GM23338 (cell line): Measurements from ENCODE around the gene HS1BP3. TPM values are rescaled to one million over a fixed set of nuclear protein-coding genes. Genes with fewer than 3 reads are reported as not detected.

Source experiments
- ATAC-seq: fragments of 200-7000 bp; cut with Tn5 transposase; 3 replicates; pipeline ENCODE4 v1.9.1; 2020
- DNase-seq: peaks from one replicate; pipeline ENCODE4 v3.0.0-alpha.2; 2015; ENCODE audit warnings: low spot score
- H2AFZ ChIP-seq: fragments of 200-600 bp; sonication (generic); 2 replicates; pipeline ENCODE4 v1.8.0; 2016; ENCODE audit warnings: antibody characterized with exemption, mild to moderate bottlenecking, moderate library complexity
- H3F3A ChIP-seq: fragments of 200-600 bp; sonication (generic); replicated peaks from 2 replicates; pipeline ENCODE4 v1.8.0; 2017; ENCODE audit warnings: antibody characterized with exemption, mixed run types, low read depth
- H3K27ac ChIP-seq: fragments of 200-600 bp; sonication (generic); 2 replicates; pipeline ENCODE4 v1.6.1; 2016; ENCODE audit warnings: low read depth
- H3K27me3 ChIP-seq: fragments of 200-600 bp; sonication (generic); 2 replicates; pipeline ENCODE4 v1.8.0; 2016; ENCODE audit warnings: mild to moderate bottlenecking, mixed run types, moderate library complexity; ENCODE audit not compliant: insufficient read depth
- H3K36me3 ChIP-seq: fragments of 200-600 bp; sonication (generic); 2 replicates; pipeline ENCODE4 v1.8.0; 2016; ENCODE audit warnings: mild to moderate bottlenecking; ENCODE audit not compliant: insufficient read depth
- H3K4me1 ChIP-seq: fragments of 200-600 bp; sonication (generic); 2 replicates; pipeline ENCODE4 v1.8.0; 2016; ENCODE audit warnings: mild to moderate bottlenecking, moderate library complexity; ENCODE audit not compliant: insufficient read depth
- H3K4me2 ChIP-seq: fragments of 200-600 bp; sonication (generic); 2 replicates; pipeline ENCODE4 v1.7.1; 2017; ENCODE audit warnings: mixed run types
- H3K4me3 ChIP-seq: fragments of 200-600 bp; sonication (generic); 2 replicates; pipeline ENCODE4 v1.6.1; 2016; ENCODE audit warnings: mixed run types
- H3K79me2 ChIP-seq: fragments of 200-600 bp; sonication (generic); replicated peaks from 2 replicates; pipeline ENCODE4 v1.8.0; 2017; ENCODE audit warnings: mild to moderate bottlenecking; ENCODE audit not compliant: insufficient read depth
- H3K9me2 ChIP-seq: fragments of 200-600 bp; sonication (generic); 2 replicates; pipeline ENCODE4 v1.8.0; 2017; ENCODE audit not compliant: insufficient read depth
- H4K20me1 ChIP-seq: fragments of 200-600 bp; sonication (generic); replicated peaks from 2 replicates; pipeline ENCODE4 v1.8.0; 2017; ENCODE audit warnings: mild to moderate bottlenecking; ENCODE audit not compliant: insufficient read depth
- H3K27ac Mint-ChIP-seq: 2 replicates; pipeline ENCODE4 v1.8.0; 2020; ENCODE audit warnings: inconsistent platforms, mild to moderate bottlenecking, moderate library complexity, mixed read lengths
- H3K27me3 Mint-ChIP-seq: 3 replicates; pipeline ENCODE4 v1.8.0; 2022; ENCODE audit warnings: low read depth, mild to moderate bottlenecking, moderate library complexity, mixed read lengths, inconsistent platforms; ENCODE audit not compliant: insufficient read depth, poor library complexity
- H3K36me3 Mint-ChIP-seq: 3 replicates; pipeline ENCODE4 v1.8.0; 2021; ENCODE audit warnings: low read depth, mild to moderate bottlenecking, inconsistent platforms, moderate library complexity, mixed read lengths
- H3K4me1 Mint-ChIP-seq: 3 replicates; pipeline ENCODE4 v1.8.0; 2020; ENCODE audit warnings: mild to moderate bottlenecking, inconsistent platforms, mixed read lengths
- H3K4me3 Mint-ChIP-seq: 3 replicates; pipeline ENCODE4 v1.8.0; 2021; ENCODE audit warnings: moderate library complexity, mild to moderate bottlenecking, inconsistent platforms, mixed read lengths
- H3K9me3 Mint-ChIP-seq: 3 replicates; pipeline ENCODE4 v1.8.0; 2020; ENCODE audit warnings: moderate library complexity, mild to moderate bottlenecking, inconsistent platforms, mixed read lengths
- CREB1 ChIP-seq: fragments of 250-450 bp; sonication (Bioruptor Pico); IDR thresholded peaks from 2 replicates; pipeline ENCODE4 v1.5.0; 2020; ENCODE audit warnings: low read depth, mild to moderate bottlenecking, moderate library complexity
- CTCF ChIP-seq, 2 experiments: fragments of 200-600 bp in 1 of 2; sonication (generic) in 1 of 2; conservative IDR thresholded peaks; 2 replicates each; pipeline versions ENCODE4 v1.5.1 to v1.6.1; 2016 to 2017; ENCODE audit warnings: antibody characterized with exemption in 2 of 2, low read depth in 2 of 2, mild to moderate bottlenecking in 2 of 2, moderate library complexity in 1 of 2
- ETS1 ChIP-seq: IDR thresholded peaks from 2 replicates; pipeline ENCODE4 v1.6.1; 2016; ENCODE audit warnings: antibody characterized with exemption
- EZH2 ChIP-seq: fragments of 200-600 bp; sonication (generic); IDR thresholded peaks from one replicate; pipeline ENCODE4 v1.8.0; 2017; ENCODE audit warnings: antibody characterized with exemption, mild to moderate bottlenecking, low read depth; ENCODE audit not compliant: unreplicated experiment
- EZH2phosphoT487 ChIP-seq: fragments of 200-600 bp; sonication (generic); IDR thresholded peaks from one replicate; pipeline ENCODE4 v1.8.1; 2018; ENCODE audit warnings: antibody characterized with exemption; ENCODE audit not compliant: unreplicated experiment
- JUNB ChIP-seq: IDR thresholded peaks from one replicate; pipeline ENCODE4 v1.6.1; 2016; ENCODE audit warnings: antibody characterized with exemption; ENCODE audit not compliant: unreplicated experiment
- NANOG ChIP-seq: IDR thresholded peaks from 2 replicates; pipeline ENCODE4 v1.6.1; 2016; ENCODE audit warnings: antibody characterized with exemption, borderline replicate concordance
- POLR2AphosphoS5 ChIP-seq: IDR thresholded peaks from 2 replicates; pipeline ENCODE4 v1.6.1; 2016; ENCODE audit warnings: antibody characterized with exemption, low read depth
- REST ChIP-seq: IDR thresholded peaks from one replicate; pipeline ENCODE4 v1.6.1; 2018; ENCODE audit warnings: antibody characterized with exemption; ENCODE audit not compliant: unreplicated experiment
- STAT1 ChIP-seq: IDR thresholded peaks from one replicate; pipeline ENCODE4 v1.6.1; 2016; ENCODE audit warnings: antibody characterized with exemption; ENCODE audit not compliant: unreplicated experiment
- ZNF114 ChIP-seq: fragments of 250-450 bp; sonication (Bioruptor Pico); IDR thresholded peaks from 2 replicates; pipeline ENCODE4 v1.5.0; 2020; ENCODE audit warnings: mild to moderate bottlenecking, moderate library complexity
- ZNF331 ChIP-seq: fragments of 250-450 bp; sonication (Bioruptor Pico); IDR thresholded peaks from 2 replicates; pipeline ENCODE4 v1.5.0; 2020; ENCODE audit warnings: low read depth, mild to moderate bottlenecking, moderate library complexity
- ZNF462 ChIP-seq: fragments of 250-450 bp; sonication (Bioruptor Pico); IDR thresholded peaks from 2 replicates; pipeline ENCODE4 v1.5.0; 2020; ENCODE audit warnings: mild to moderate bottlenecking, moderate library complexity
- polyA plus RNA-seq: library from polyadenylated mRNA; unstranded; fragments of >200 nt; fragmentation: Nextera tagmentation; extraction: Ambion mirVana; gene quantifications from 2 replicates; pipeline ENCODE4 v1.2.1, GENCODE V29; 2016
- total RNA-seq: library from RNA; depleted of rRNA; stranded (reverse); fragments of >200 nt; shearing (Covaris generic); gene quantifications from 2 replicates; pipeline ENCODE4 v1.2.3, GENCODE V29; 2014

Gene HS1BP3
- total and polyA plus RNA-seq, 2 experiments from 2014 or later: 7.2 to 15.0 TPM

GRCh38 chr2:20574423-20574911 is 76.4 kb downstream of the HS1BP3 start:
- Histone ChIP-seq H3K4me1 (no peaks in the 10 kb centered on the region), H3K27me3 (no peaks in the 10 kb centered on the region), H3K9me2 (no peaks in the 10 kb centered on the region; the same call in 1 of the 2 replicates), H3K4me2 (no peak overlapping the region), H3K36me3 (no peaks in the 10 kb centered on the region), H3K4me3 (no peak overlapping the region), H3K27ac (no peak overlapping the region), H2AFZ (no peak overlapping the region), H3K79me2 (no peaks in the 10 kb centered on the region), H3F3A (no peaks in the 10 kb centered on the region), H4K20me1 (no peaks in the 10 kb centered on the region)
- no peaks in the 10 kb centered on the region for H3K36me3 Mint-ChIP-seq
- H3K4me3 Mint-ChIP-seq: no peak overlapping the region
- peaks cover 2% of the 10 kb centered on the region; the same call in 1 of the 3 replicates for H3K4me1 Mint-ChIP-seq
- DNase-seq (no peak), ATAC-seq (no peak)
- H3K9me3 Mint-ChIP-seq: no peaks in the 10 kb centered on the region
- H3K27me3 Mint-ChIP-seq: peaks cover 24% of the 10 kb centered on the region
- H3K27ac Mint-ChIP-seq: no peak overlapping the region
- TF ChIP-seq JUNB (no peak), ZNF114 (CRISPR knock-in tag) (no peak), CTCF (conservative IDR thresholded peaks at IDR 0.05; ENCODE audit: low read depth in 2 of 2) (no peak), CREB1 (CRISPR knock-in tag) (no peak), EZH2phosphoT487 (no peak), ETS1 (no peak), REST (no peak), STAT1 (no peak), POLR2AphosphoS5 (no peak), NANOG (no peak), EZH2 (no peak), ZNF462 (CRISPR knock-in tag) (no peak), ZNF331 (CRISPR knock-in tag) (no peak)
